SW 1271 (cell line): ENCODE results near the gene NUP188.
"Not testable (repeated sequence)": the region's sequence is repeated elsewhere in the genome, so short reads cannot be mapped to it uniquely, and the experiment has no call there.

Experiments used
- DNase-seq, 2 experiments: peaks; one replicate each; lab custom pipeline; 2025; lab: John Stamatoyannopoulos, UW

NUP188 gene

GRCh38 chr9:128945798-128946501 is 1.5 kb upstream of the NUP188 start:
- DNase-seq: no peak

GRCh38 chr9:128946571-128947276 is 775 bp upstream of the NUP188 start:
- peak in 1 of 2 experiments; percentile 46 for DNase-seq

GRCh38 chr9:128947277-128947526 is 297 bp upstream of the NUP188 start:
- DNase-seq: no peak

- DNase-seq: not testable (repeated sequence)
Measured at GRCh38 chr9:128961403-128961802, 13.9 kb downstream of the NUP188 start.

GRCh38 chr9:128969491-128969890 is 22.0 kb downstream of the NUP188 start:
- no peak for DNase-seq

- no peak for DNase-seq
Measured at GRCh38 chr9:128972956-128973355, 25.5 kb downstream of the NUP188 start.

- no peak for DNase-seq
Measured at GRCh38 chr9:128979111-128979510, 31.6 kb downstream of the NUP188 start.

- no peak for DNase-seq
Measured at GRCh38 chr9:128983536-128983935, 36.0 kb downstream of the NUP188 start.

GRCh38 chr9:128986671-128987070 is 39.2 kb downstream of the NUP188 start:
- no peak for DNase-seq

GRCh38 chr9:128987805-128988204 is 40.3 kb downstream of the NUP188 start:
- DNase-seq: peak in 1 of 2 experiments; percentile 30

GRCh38 chr9:128992995-128993394 is 45.5 kb downstream of the NUP188 start:
- peak in 1 of 2 experiments; percentile 19 for DNase-seq

- DNase-seq: no peak
Measured at GRCh38 chr9:128995791-128996190, 48.3 kb downstream of the NUP188 start.

- DNase-seq: no peak
Measured at GRCh38 chr9:128998462-128998861, 51.0 kb downstream of the NUP188 start.

GRCh38 chr9:128999581-129000206 is 52.2 kb downstream of the NUP188 start:
- no peak for DNase-seq

- DNase-seq: no peak
Measured at GRCh38 chr9:129001504-129002325, 54.2 kb downstream of the NUP188 start.

- no peak for DNase-seq
Measured at GRCh38 chr9:129002992-129003391, 55.5 kb downstream of the NUP188 start.

- DNase-seq: not testable (repeated sequence)
Measured at GRCh38 chr9:129004173-129004572, 56.7 kb downstream of the NUP188 start.

GRCh38 chr9:129005336-129005997 is 58.0 kb downstream of the NUP188 start:
- DNase-seq: no peak

GRCh38 chr9:129006328-129007034 is 59.0 kb downstream of the NUP188 start:
- peak; percentile 41 to 83 for DNase-seq

- DNase-seq: no peak
Measured at GRCh38 chr9:129007035-129007765, 59.7 kb downstream of the NUP188 start.
